PC-9 (cell line): Measurements from ENCODE around the gene AIRE. TPM values are rescaled to one million over a fixed set of nuclear protein-coding genes. Genes with fewer than 3 reads are reported as not detected.

Source experiments
- BruUV-seq: library from RNA; stranded (reverse); fragments of 400-500 nt; replicated peaks from 2 replicates; lab custom pipeline; 2021; lab: Mats Ljungman, UMichigan
- CTCF ChIA-PET: fragments of 300-600 bp; sonication (Branson Sonifier 250); formaldehyde crosslinking; loops from one replicate; lab custom pipeline; 2022; ENCODE audit warnings: antibody characterized with exemption; lab: Charles Lee
- POLR2A ChIA-PET: fragments of 300-600 bp; sonication (Branson Sonifier 250); formaldehyde crosslinking; loops from one replicate; lab custom pipeline; 2022; ENCODE audit warnings: antibody characterized with exemption; ENCODE audit not compliant: unreplicated experiment; lab: Charles Lee
- DNase-seq, 2 experiments: peaks; one replicate each; pipeline versions ENCODE4 v3.0.0 to v3.0.0-alpha.2; 2015 to 2022; ENCODE audit warnings: mixed read lengths in 1 of 2
- H2AFZ ChIP-seq: fragments of 200-600 bp; sonication (generic); 2 replicates; pipeline ENCODE4 v1.8.1; 2017; ENCODE audit warnings: antibody characterized with exemption
- H3F3A ChIP-seq: fragments of 200-600 bp; sonication (generic); 2 replicates; pipeline ENCODE4 v1.8.1; 2017; ENCODE audit warnings: antibody characterized with exemption, mild to moderate bottlenecking, low read depth; ENCODE audit not compliant: insufficient read depth
- H3K27ac ChIP-seq: fragments of 200-600 bp; sonication (generic); 2 replicates; pipeline ENCODE4 v1.6.1; 2016; ENCODE audit warnings: mixed run types
- H3K27me3 ChIP-seq: fragments of 200-600 bp; sonication (generic); 2 replicates; pipeline ENCODE4 v1.6.1; 2016; ENCODE audit warnings: low read depth, mixed run types; ENCODE audit not compliant: insufficient read depth
- H3K36me3 ChIP-seq: fragments of 200-600 bp; sonication (generic); 2 replicates; pipeline ENCODE4 v1.6.1; 2016; ENCODE audit warnings: low read depth, mixed run types
- H3K4me1 ChIP-seq: fragments of 200-600 bp; sonication (generic); replicated peaks from 2 replicates; pipeline ENCODE4 v1.6.1; 2016; ENCODE audit warnings: mixed run types; ENCODE audit not compliant: insufficient read depth
- H3K4me2 ChIP-seq: fragments of 200-600 bp; sonication (generic); 2 replicates; pipeline ENCODE4 v1.6.1; 2017; ENCODE audit warnings: mixed run types
- H3K4me3 ChIP-seq: fragments of 200-600 bp; sonication (generic); 2 replicates; pipeline ENCODE4 v1.6.1; 2016; ENCODE audit warnings: mixed run types
- H3K79me2 ChIP-seq: fragments of 200-600 bp; sonication (generic); 2 replicates; pipeline ENCODE4 v1.6.1; 2017; ENCODE audit warnings: low read depth, mixed run types
- H3K9me2 ChIP-seq: fragments of 200-600 bp; sonication (generic); 2 replicates; pipeline ENCODE4 v1.8.1; 2017; ENCODE audit warnings: mild to moderate bottlenecking; ENCODE audit not compliant: insufficient read depth
- H3K9me3 ChIP-seq: fragments of 200-600 bp; sonication (generic); 2 replicates; pipeline ENCODE4 v1.8.1; 2016; ENCODE audit warnings: low read depth; ENCODE audit not compliant: insufficient read depth
- H4K20me1 ChIP-seq: fragments of 200-600 bp; sonication (generic); 2 replicates; pipeline ENCODE4 v1.8.1; 2017; ENCODE audit not compliant: insufficient read depth
- CTCF ChIP-seq: fragments of 200-600 bp; sonication (generic); conservative IDR thresholded peaks from 2 replicates; pipeline ENCODE4 v1.6.1; 2017; ENCODE audit warnings: mixed run types, antibody characterized with exemption, mild to moderate bottlenecking, moderate library complexity
- EZH2 ChIP-seq: fragments of 200-600 bp; sonication (generic); IDR thresholded peaks from 2 replicates; pipeline ENCODE4 v1.8.0; 2017; ENCODE audit warnings: antibody characterized with exemption, low read depth
- intact Hi-C: fragments of 100-400 bp; cut with micrococcal nuclease; formaldehyde crosslinking; loops from one replicate; pipeline ENCODE4 v1.10.0; 2022; ENCODE audit not compliant: unreplicated experiment
- total RNA-seq: library from RNA; stranded (reverse); gene quantifications from 2 replicates; pipeline ENCODE4 v1.2.3, GENCODE V29; 2021

The AIRE gene
- total RNA-seq, 1 experiment from 2014 or later: not detected

GRCh38 chr21:44263221-44263760 lies 22.4 kb upstream of the AIRE start:
- Histone ChIP-seq H3K4me1 (no peaks in the 10 kb centered on the region), H3K36me3 (no peaks in the 10 kb centered on the region), H3K4me3 (no peak overlapping the region), H3F3A (no peaks in the 10 kb centered on the region), H3K9me3 (no peaks in the 10 kb centered on the region), H3K27ac (no peak overlapping the region), H3K27me3 (no peaks in the 10 kb centered on the region), H3K9me2 (no peaks in the 10 kb centered on the region), H2AFZ (no peak overlapping the region), H4K20me1 (no peaks in the 10 kb centered on the region), H3K79me2 (no peaks in the 10 kb centered on the region), H3K4me2 (no peak overlapping the region)
- BruUV-seq: no TSS peak
- POLR2A ChIA-PET: no interaction called here
- no peak for DNase-seq
- intact Hi-C loops: no loop called here
- CTCF ChIA-PET: no interaction called here
- TF ChIP-seq EZH2 (no peak), CTCF (no peak)

- no TSS peak for BruUV-seq
- no peak overlapping the region for H3K4me2 ChIP-seq
- CTCF ChIA-PET: no interaction called here
Measured at GRCh38 chr21:44263768-44264167, 21.9 kb upstream of the AIRE start.

GRCh38 chr21:44265734-44266270 lies 19.9 kb upstream of the AIRE start:
- H3K4me1 ChIP-seq: no peaks in the 10 kb centered on the region
- intact Hi-C loops: no loop called here
- no peaks in the 10 kb centered on the region for H3F3A ChIP-seq
- H3K4me2 ChIP-seq: no peak overlapping the region
- no peaks in the 10 kb centered on the region for H3K36me3 ChIP-seq
- no TSS peak for BruUV-seq
- DNase-seq: no peak
- no peaks in the 10 kb centered on the region for H3K9me2 ChIP-seq
- H3K79me2 ChIP-seq: no peaks in the 10 kb centered on the region
- H3K4me3 ChIP-seq: no peak overlapping the region
- no peaks in the 10 kb centered on the region for H3K9me3 ChIP-seq
- H2AFZ ChIP-seq: no peak overlapping the region
- H3K27ac ChIP-seq: no peak overlapping the region
- TF ChIP-seq CTCF: no peak
- no peak for TF ChIP-seq EZH2
- H4K20me1 ChIP-seq: no peaks in the 10 kb centered on the region
- ChIA-PET POLR2A (no interaction called here), CTCF (no interaction called here)
- H3K27me3 ChIP-seq: no peaks in the 10 kb centered on the region

More at GRCh38 chr21:44263768-44264167, 21.9 kb upstream of the AIRE start:
- Histone ChIP-seq H3K27ac (no peak overlapping the region), H3K36me3 (no peaks in the 10 kb centered on the region), H3K79me2 (no peaks in the 10 kb centered on the region), H4K20me1 (no peaks in the 10 kb centered on the region), H3K9me3 (no peaks in the 10 kb centered on the region), H3K27me3 (no peaks in the 10 kb centered on the region), H3K9me2 (no peaks in the 10 kb centered on the region), H3K4me3 (no peak overlapping the region), H2AFZ (no peak overlapping the region), H3K4me1 (no peaks in the 10 kb centered on the region), H3F3A (no peaks in the 10 kb centered on the region)
- POLR2A ChIA-PET: no interaction called here
- TF ChIP-seq EZH2: no peak
- no peak for TF ChIP-seq CTCF
- intact Hi-C loops: no loop called here
- no peak for DNase-seq
